ENCODE data around the gene SDK1.

Gene SDK1

DNA sequence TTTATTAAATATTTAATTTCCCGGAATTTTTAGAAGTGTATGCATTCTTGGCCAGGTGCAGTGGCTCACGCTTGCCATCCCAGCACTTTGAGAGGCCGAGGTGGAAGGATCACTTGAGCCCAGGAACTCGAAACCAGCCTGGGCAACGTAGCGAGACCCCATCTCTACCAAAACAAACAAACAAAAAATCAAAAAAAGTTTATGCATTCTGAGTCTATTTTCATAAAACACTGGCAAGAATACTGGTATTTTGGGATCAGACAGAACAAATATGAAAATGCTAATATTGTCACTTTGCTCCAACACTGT is 940.2 kb downstream of the SDK1 start:
- TF ChIP-seq, protein P1, sequence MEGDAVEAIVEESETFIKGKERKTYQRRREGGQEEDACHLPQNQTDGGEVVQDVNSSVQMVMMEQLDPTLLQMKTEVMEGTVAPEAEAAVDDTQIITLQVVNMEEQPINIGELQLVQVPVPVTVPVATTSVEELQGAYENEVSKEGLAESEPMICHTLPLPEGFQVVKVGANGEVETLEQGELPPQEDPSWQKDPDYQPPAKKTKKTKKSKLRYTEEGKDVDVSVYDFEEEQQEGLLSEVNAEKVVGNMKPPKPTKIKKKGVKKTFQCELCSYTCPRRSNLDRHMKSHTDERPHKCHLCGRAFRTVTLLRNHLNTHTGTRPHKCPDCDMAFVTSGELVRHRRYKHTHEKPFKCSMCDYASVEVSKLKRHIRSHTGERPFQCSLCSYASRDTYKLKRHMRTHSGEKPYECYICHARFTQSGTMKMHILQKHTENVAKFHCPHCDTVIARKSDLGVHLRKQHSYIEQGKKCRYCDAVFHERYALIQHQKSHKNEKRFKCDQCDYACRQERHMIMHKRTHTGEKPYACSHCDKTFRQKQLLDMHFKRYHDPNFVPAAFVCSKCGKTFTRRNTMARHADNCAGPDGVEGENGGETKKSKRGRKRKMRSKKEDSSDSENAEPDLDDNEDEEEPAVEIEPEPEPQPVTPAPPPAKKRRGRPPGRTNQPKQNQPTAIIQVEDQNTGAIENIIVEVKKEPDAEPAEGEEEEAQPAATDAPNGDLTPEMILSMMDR (conservative IDR thresholded peaks at IDR 0.05; ENCODE audit: low read length): no peak
- no peak for DNase-seq (ENCODE audit: low read depth)

DNA sequence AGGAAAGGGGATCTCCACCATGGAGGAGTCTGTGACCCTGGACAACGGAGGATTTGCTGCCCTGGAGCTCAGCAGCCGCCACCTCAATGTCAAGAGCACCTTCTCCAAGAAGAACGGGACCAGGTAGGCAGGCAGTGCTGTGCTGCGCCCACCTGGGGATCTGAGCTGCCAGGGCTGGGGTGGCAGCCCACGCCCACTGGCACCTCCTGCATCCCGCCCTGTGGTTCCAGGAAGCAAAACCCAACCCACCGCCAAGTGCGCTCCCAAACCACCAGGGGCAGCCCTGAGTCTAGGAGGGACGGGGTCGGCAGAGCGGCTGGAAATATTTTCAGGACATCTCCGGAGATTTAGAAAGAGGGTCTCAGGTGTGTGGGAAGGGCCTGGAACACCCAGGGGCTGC is 940.7 kb downstream of the SDK1 start:
- DNase-seq (ENCODE audit: low read depth): no peak
- H3K4me3 ChIP-seq (ENCODE audit: low read length): no peak overlapping the region
- TF ChIP-seq, protein P1 (conservative IDR thresholded peaks at IDR 0.05; ENCODE audit: low read length): no peak

More for the DNA sequence above, 940.2 kb downstream of the SDK1 start:
- no peak overlapping the region for H3K4me3 ChIP-seq (ENCODE audit: low read length)

- no peak overlapping the region for H3K4me3 ChIP-seq (ENCODE audit: low read length)
- TF ChIP-seq, protein P1 (conservative IDR thresholded peaks at IDR 0.05; ENCODE audit: low read length): no peak
- DNase-seq (ENCODE audit: low read depth): no peak
Measured at GRCh38 chr7:4242706-4243105, 941.7 kb downstream of the SDK1 start.

GRCh38 chr7:4244041-4244440 is 943.0 kb downstream of the SDK1 start:
- no peak overlapping the region for H3K4me3 ChIP-seq (ENCODE audit: low read length)
- no peak for DNase-seq (ENCODE audit: low read depth)
- TF ChIP-seq, protein P1 (conservative IDR thresholded peaks at IDR 0.05; ENCODE audit: low read length): no peak

DNA sequence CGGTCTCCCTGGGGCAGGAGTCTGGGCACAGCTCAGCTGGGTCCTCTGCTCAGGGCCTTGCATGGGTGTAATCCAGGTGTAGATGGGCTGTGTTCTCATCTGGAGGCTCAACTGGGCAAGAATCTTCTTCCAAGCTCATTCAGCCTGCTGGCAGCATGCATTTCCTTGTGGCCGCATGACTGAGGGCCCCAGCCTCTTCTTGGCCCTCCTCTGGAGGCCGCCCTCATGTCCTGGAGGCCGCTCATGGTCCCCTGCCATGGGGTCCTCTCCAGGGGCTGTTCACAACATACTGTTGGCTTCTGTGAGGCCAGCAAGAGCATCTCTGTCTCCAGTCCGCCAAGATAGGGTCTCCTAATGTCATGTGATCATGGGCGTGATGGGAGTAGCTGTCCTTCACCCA is 943.6 kb downstream of the SDK1 start:
- DNase-seq (ENCODE audit: low read depth): no peak
- no peak overlapping the region for H3K4me3 ChIP-seq (ENCODE audit: low read length)
- TF ChIP-seq, protein P1 (conservative IDR thresholded peaks at IDR 0.05; ENCODE audit: low read length): no peak

DNA sequence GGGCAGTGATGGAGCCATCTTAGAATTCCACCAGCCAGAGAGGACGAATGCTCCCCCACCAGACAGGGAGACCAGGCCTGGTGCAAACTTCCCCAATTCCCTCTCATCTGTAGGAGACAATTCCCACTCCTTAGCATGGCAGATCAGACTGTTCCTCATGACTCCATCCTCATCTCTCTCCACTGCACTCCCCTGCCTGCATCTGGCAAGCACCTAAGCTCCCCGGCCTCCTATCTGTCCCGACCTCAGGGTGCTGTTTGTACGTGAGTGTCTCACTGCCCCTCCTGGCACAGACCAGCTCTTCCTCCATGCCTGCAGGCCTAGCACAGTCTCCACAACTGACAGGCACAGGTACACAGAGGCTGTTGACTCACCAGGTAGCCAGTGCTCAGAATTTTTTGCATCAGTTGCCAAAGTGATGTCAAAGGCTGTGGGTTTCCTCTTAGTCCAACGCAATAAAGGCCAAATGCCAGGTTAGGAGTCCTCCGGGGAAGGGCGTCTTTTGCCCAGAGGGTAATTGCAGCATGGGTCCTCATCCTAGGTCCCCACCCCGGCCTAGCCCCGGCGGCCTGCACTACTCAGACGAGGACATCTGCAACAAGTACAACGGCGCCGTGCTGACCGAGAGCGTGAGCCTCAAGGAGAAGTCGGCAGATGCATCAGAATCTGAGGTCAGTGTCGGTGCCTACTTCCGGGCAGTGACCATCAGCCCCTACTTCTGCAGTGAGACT is 944.2 kb downstream of the SDK1 start:
- TF ChIP-seq, protein P1 (conservative IDR thresholded peaks at IDR 0.05; ENCODE audit: low read length): no peak
- H3K4me3 ChIP-seq (ENCODE audit: low read length): no peak overlapping the region
- no peak for DNase-seq (ENCODE audit: low read depth)

GRCh38 chr7:4245866-4246470 is 944.9 kb downstream of the SDK1 start:
- H3K4me3 ChIP-seq (ENCODE audit: low read length): no peak overlapping the region
- DNase-seq (ENCODE audit: low read depth): no peak
- TF ChIP-seq, protein P1 (conservative IDR thresholded peaks at IDR 0.05; ENCODE audit: low read length): no peak

Measured in AG10803 (cell line).